ENCODE measurements around the gene LRRC45. TPM values are rescaled to one million over a fixed set of nuclear protein-coding genes. Genes with fewer than 3 reads are reported as not detected.
A peak's percentile ranks its signal among the peaks of the same experiment; 100 is the strongest.
"Not testable (repeated sequence)": the region's sequence is repeated elsewhere in the genome, so short reads cannot be mapped to it uniquely, and the experiment has no call there.

Gene LRRC45
- polyA plus RNA-seq, 1 experiment: 3.4 TPM

GRCh38 chr17:82037092-82037888 lies 14.2 kb downstream of the LRRC45 start, which contains the start of gene DCXR:
Gene DCXR, minus strand, starts transcription at chr17:82037697. Its CDS starts 15 bp downstream, at chr17:82037682.
- POLR2A ChIA-PET: interaction anchor here (0.6 to 1.4 kb wide), 11 partner anchors 14 to 192 kb away, joined by 3 to 10 read pairs (median 3); partner anchors contain the start of genes CENPX, FASN, GPS1 and LRRC45
- H3K27ac ChIP-seq (ENCODE audit: low read depth, low read length): peak within 1 kb of the TSS; percentile 61
- peak; percentile 57 for TF ChIP-seq CTCF (IDR thresholded peaks at IDR 0.05; ENCODE audit: low read depth, low read length)
- H3K27me3 ChIP-seq (ENCODE audit: control insufficient read depth, insufficient read depth, low read length): no peaks in the 10 kb centered on the region
- no peaks in the 10 kb centered on the region; the same call in 1 of the 2 replicates for H3K9me3 ChIP-seq (ENCODE audit: control insufficient read depth, insufficient read depth, low read length)
- peak within 1 kb of the TSS; percentile 74 for H3K4me3 ChIP-seq (ENCODE audit: low read depth, low read length)
- DNase-seq (ENCODE audit: low read depth, low spot score): peak; percentile 76
- CTCF ChIA-PET: interaction anchor here (0.5 to 1.3 kb wide), 13 partner anchors 8 to 852 kb away, joined by 3 to 7 read pairs (median 3); partner anchors contain the start of genes CENPX and LRRC45

GRCh38 chr17:82037889-82038195 lies 14.7 kb downstream of the LRRC45 start:
- ChIA-PET CTCF (interaction anchor here (0.5 to 1.3 kb wide), 12 partner anchors 9 to 852 kb away, joined by 3 to 7 read pairs (median 4); partner anchors contain the start of genes CENPX and LRRC45), POLR2A (interaction anchor here (0.6 to 1.4 kb wide), 11 partner anchors 14 to 192 kb away, joined by 3 to 10 read pairs (median 3); partner anchors contain the start of genes CENPX, FASN, GPS1 and LRRC45)
- TF ChIP-seq CTCF (IDR thresholded peaks at IDR 0.05; ENCODE audit: low read depth, low read length): no peak
- DNase-seq (ENCODE audit: low read depth, low spot score): no peak
- Histone ChIP-seq H3K4me3 (ENCODE audit: low read depth, low read length) (peak overlapping the region; percentile 47), H3K9me3 (ENCODE audit: control insufficient read depth, insufficient read depth, low read length) (no peaks in the 10 kb centered on the region; the same call in 1 of the 2 replicates), H3K27me3 (ENCODE audit: control insufficient read depth, insufficient read depth, low read length) (no peaks in the 10 kb centered on the region), H3K27ac (ENCODE audit: low read depth, low read length) (no peak overlapping the region)

GRCh38 chr17:82038796-82039409 lies 15.8 kb downstream of the LRRC45 start:
- POLR2A ChIA-PET; H3K9me3 ChIP-seq (ENCODE audit: control insufficient read depth, insufficient read depth, low read length); DNase-seq (ENCODE audit: low read depth, low spot score); H3K27ac ChIP-seq (ENCODE audit: low read depth, low read length); H3K4me3 ChIP-seq (ENCODE audit: low read depth, low read length); H3K27me3 ChIP-seq (ENCODE audit: control insufficient read depth, insufficient read depth, low read length): not testable (repeated sequence)
- CTCF ChIA-PET: interaction anchor here (2.0 kb wide), 1 partner anchor 8 kb away, joined by 4 read pairs; no protein-coding TSS in a partner anchor

GRCh38 chr17:82039695-82040299 lies 16.7 kb downstream of the LRRC45 start:
- Histone ChIP-seq H3K27me3 (ENCODE audit: control insufficient read depth, insufficient read depth, low read length) (no peaks in the 10 kb centered on the region), H3K9me3 (ENCODE audit: control insufficient read depth, insufficient read depth, low read length) (no peaks in the 10 kb centered on the region; the same call in 1 of the 2 replicates), H3K4me3 (ENCODE audit: low read depth, low read length) (no peak overlapping the region), H3K27ac (ENCODE audit: low read depth, low read length) (no peak overlapping the region)
- ChIA-PET POLR2A (no interaction called here), CTCF (interaction anchor here (2.0 kb wide), 1 partner anchor 9 kb away, joined by 4 read pairs; no protein-coding TSS in a partner anchor)
- DNase-seq (ENCODE audit: low read depth, low spot score): no peak
- no peak for TF ChIP-seq CTCF (IDR thresholded peaks at IDR 0.05; ENCODE audit: low read depth, low read length)

GRCh38 chr17:82041144-82041814 lies 18.2 kb downstream of the LRRC45 start:
- Histone ChIP-seq H3K9me3 (ENCODE audit: control insufficient read depth, insufficient read depth, low read length) (no peaks in the 10 kb centered on the region; the same call in 1 of the 2 replicates), H3K4me3 (ENCODE audit: low read depth, low read length) (no peak overlapping the region), H3K27me3 (ENCODE audit: control insufficient read depth, insufficient read depth, low read length) (no peaks in the 10 kb centered on the region), H3K27ac (ENCODE audit: low read depth, low read length) (no peak overlapping the region)
- DNase-seq (ENCODE audit: low read depth, low spot score): no peak
- ChIA-PET CTCF (no interaction called here), POLR2A (no interaction called here)
- no peak for TF ChIP-seq CTCF (IDR thresholded peaks at IDR 0.05; ENCODE audit: low read depth, low read length)

Data from AG04450 (cell line).